Activated B cell treated with CpG ODN at 0.5 μM for 24 hours (primary cell): ENCODE results near the gene UTP11. TPM values are rescaled to one million over a fixed set of nuclear protein-coding genes. Genes with fewer than 3 reads are reported as not detected.

Experiments
- ATAC-seq: fragments of 200-7000 bp; cut with Tn5 transposase; one replicate; pipeline ENCODE4 v1.10.0; 2021; ENCODE audit warnings: low read depth, mild to moderate bottlenecking, moderate library complexity
- CTCF ChIA-PET: fragments of 350-600 bp; sonication (Branson Sonifier 250); formaldehyde crosslinking; loops from one replicate; lab custom pipeline; 2021; ENCODE audit warnings: antibody characterized with exemption; lab: Charles Lee
- POLR2A ChIA-PET: fragments of 350-600 bp; sonication (Branson Sonifier 250); formaldehyde crosslinking; loops from one replicate; lab custom pipeline; 2021; ENCODE audit warnings: antibody characterized with exemption; lab: Charles Lee
- DNase-seq: peaks from one replicate; pipeline ENCODE4 v3.0.0; 2022
- H3K27ac Mint-ChIP-seq: one replicate; pipeline ENCODE4 v1.8.0; 2020; ENCODE audit warnings: mixed read lengths
- H3K27me3 Mint-ChIP-seq: one replicate; pipeline ENCODE4 v1.8.0; 2021; ENCODE audit warnings: mixed read lengths
- H3K36me3 Mint-ChIP-seq: one replicate; pipeline ENCODE4 v1.8.0; 2021; ENCODE audit warnings: low read depth, mixed read lengths
- H3K4me1 Mint-ChIP-seq: one replicate; pipeline ENCODE4 v1.8.0; 2021; ENCODE audit warnings: mixed read lengths
- H3K4me3 Mint-ChIP-seq: one replicate; pipeline ENCODE4 v1.8.0; 2020; ENCODE audit warnings: mild to moderate bottlenecking, mixed read lengths
- H3K9me3 Mint-ChIP-seq: one replicate; pipeline ENCODE4 v1.8.0; 2020; ENCODE audit warnings: mixed read lengths
- CTCF ChIP-seq: fragments of 200-600 bp; IDR thresholded peaks from one replicate; pipeline ENCODE4 v1.8.0; 2022; ENCODE audit warnings: antibody characterized with exemption, mild to moderate bottlenecking
- intact Hi-C: fragments of 100-400 bp; cut with micrococcal nuclease; formaldehyde crosslinking; loops from one replicate; pipeline ENCODE4 v1.15.1; 2024
- total RNA-seq: library from RNA; stranded (reverse); gene quantifications from 2 replicates; pipeline ENCODE4 v1.2.3, GENCODE V29; 2022

UTP11 gene
- total RNA-seq, 1 donor from 2014 or later: 26.1 TPM

GRCh38 chr1:38015978-38016725 is 3.6 kb downstream of the UTP11 start:
- no peak for ATAC-seq
- no peak overlapping the region for H3K27ac Mint-ChIP-seq
- DNase-seq: no peak
- ChIA-PET POLR2A (no interaction called here), CTCF (interaction anchor here (1.0 to 1.1 kb wide), 2 partner anchors 26 to 39 kb away, joined by 3 read pairs; partner anchors contain the start of gene SF3A3)
- H3K4me1 Mint-ChIP-seq: peaks cover 27% of the 10 kb centered on the region
- no peaks in the 10 kb centered on the region for H3K9me3 Mint-ChIP-seq
- peaks cover 63% of the 10 kb centered on the region for H3K36me3 Mint-ChIP-seq
- intact Hi-C loops: loop anchor here (10.0 kb wide), 1 partner anchor 411 kb away; no protein-coding TSS in a partner anchor
- TF ChIP-seq CTCF: no peak
- H3K27me3 Mint-ChIP-seq: no peaks in the 10 kb centered on the region
- H3K4me3 Mint-ChIP-seq: no peak overlapping the region

GRCh38 chr1:38018864-38019343 is 6.4 kb downstream of the UTP11 start:
- ChIA-PET POLR2A (interaction anchor here (0.5 to 1.0 kb wide), 5 partner anchors 9 to 457 kb away, joined by 3 to 5 read pairs (median 4); no protein-coding TSS in a partner anchor), CTCF (interaction anchor here (0.6 to 1.4 kb wide), 5 partner anchors 9 to 420 kb away, joined by 3 to 4 read pairs (median 3); no protein-coding TSS in a partner anchor)
- Mint-ChIP-seq H3K36me3 (peaks cover 77% of the 10 kb centered on the region), H3K4me1 (peaks cover 4% of the 10 kb centered on the region), H3K4me3 (no peak overlapping the region), H3K9me3 (no peaks in the 10 kb centered on the region), H3K27me3 (no peaks in the 10 kb centered on the region), H3K27ac (no peak overlapping the region)
- intact Hi-C loops: loop anchor here (1.0 to 10.0 kb wide), 3 partner anchors 29 to 414 kb away; partner anchors contain the start of gene SF3A3
- TF ChIP-seq CTCF: no peak
- DNase-seq (no peak), ATAC-seq (peak; percentile 50)

GRCh38 chr1:38020396-38020795 is 7.9 kb downstream of the UTP11 start:
- ATAC-seq: no peak
- CTCF ChIA-PET: interaction anchor here (0.8 kb wide), 1 partner anchor 30 kb away, joined by 4 read pairs; no protein-coding TSS in a partner anchor
- Mint-ChIP-seq H3K27ac (no peak overlapping the region), H3K4me3 (no peak overlapping the region), H3K36me3 (peaks cover 83% of the 10 kb centered on the region), H3K27me3 (no peaks in the 10 kb centered on the region), H3K9me3 (no peaks in the 10 kb centered on the region), H3K4me1 (no peaks in the 10 kb centered on the region)
- no peak for DNase-seq
- TF ChIP-seq CTCF: no peak
- intact Hi-C loops: no loop called here
- POLR2A ChIA-PET: interaction anchor here (0.7 kb wide), 1 partner anchor 9 kb away, joined by 4 read pairs; no protein-coding TSS in a partner anchor

- Mint-ChIP-seq H3K4me1 (peaks cover 4% of the 10 kb centered on the region), H3K36me3 (peaks cover 79% of the 10 kb centered on the region), H3K4me3 (no peak overlapping the region), H3K27ac (no peak overlapping the region), H3K27me3 (no peaks in the 10 kb centered on the region), H3K9me3 (no peaks in the 10 kb centered on the region)
- intact Hi-C loops: no loop called here
- POLR2A ChIA-PET: no interaction called here
- CTCF ChIA-PET: interaction anchor here (0.6 to 1.7 kb wide), 3 partner anchors 50 to 456 kb away, joined by 3 to 5 read pairs (median 4); no protein-coding TSS in a partner anchor
- no peak for TF ChIP-seq CTCF
- no peak for ATAC-seq
- DNase-seq: no peak
Observed at GRCh38 chr1:38021969-38022368, 9.4 kb downstream of the UTP11 start.

GRCh38 chr1:38022810-38023209 is 10.3 kb downstream of the UTP11 start:
- POLR2A ChIA-PET: no interaction called here
- Mint-ChIP-seq H3K27me3 (no peaks in the 10 kb centered on the region), H3K36me3 (peaks cover 72% of the 10 kb centered on the region), H3K27ac (no peak overlapping the region), H3K4me1 (peaks cover 12% of the 10 kb centered on the region), H3K9me3 (no peaks in the 10 kb centered on the region), H3K4me3 (no peak overlapping the region)
- TF ChIP-seq CTCF: no peak
- intact Hi-C loops: no loop called here
- DNase-seq (no peak), ATAC-seq (no peak)
- CTCF ChIA-PET: interaction anchor here (0.7 to 1.7 kb wide), 4 partner anchors 49 to 812 kb away, joined by 3 to 5 read pairs (median 3); no protein-coding TSS in a partner anchor
